Measurements from ENCODE around the gene TECTA. TPM values are rescaled to one million over a fixed set of nuclear protein-coding genes. Genes with fewer than 3 reads are reported as not detected.

TECTA gene
- total RNA-seq, 1 donor from 2014 or later: 2.0 TPM

GRCh38 chr11:121221496-121222200, 120.6 kb downstream of the TECTA start:
- DNase-seq (ENCODE audit: low spot score, unreplicated experiment): no peak
- TF ChIP-seq CTCF (IDR thresholded peaks at IDR 0.05; ENCODE audit: unreplicated experiment): no peak
- no peaks in the 10 kb centered on the region for H3K36me3 Mint-ChIP-seq (ENCODE audit: insufficient read depth)
- H3K4me3 Mint-ChIP-seq (ENCODE audit: low read depth): no peak overlapping the region
- H3K9me3 Mint-ChIP-seq (ENCODE audit: low read depth): peaks cover 3% of the 10 kb centered on the region
- H3K27ac Mint-ChIP-seq: no peak overlapping the region
- H3K4me1 Mint-ChIP-seq (ENCODE audit: low read depth): peaks cover 2% of the 10 kb centered on the region
- peaks cover 9% of the 10 kb centered on the region for H3K27me3 Mint-ChIP-seq

DNA sequence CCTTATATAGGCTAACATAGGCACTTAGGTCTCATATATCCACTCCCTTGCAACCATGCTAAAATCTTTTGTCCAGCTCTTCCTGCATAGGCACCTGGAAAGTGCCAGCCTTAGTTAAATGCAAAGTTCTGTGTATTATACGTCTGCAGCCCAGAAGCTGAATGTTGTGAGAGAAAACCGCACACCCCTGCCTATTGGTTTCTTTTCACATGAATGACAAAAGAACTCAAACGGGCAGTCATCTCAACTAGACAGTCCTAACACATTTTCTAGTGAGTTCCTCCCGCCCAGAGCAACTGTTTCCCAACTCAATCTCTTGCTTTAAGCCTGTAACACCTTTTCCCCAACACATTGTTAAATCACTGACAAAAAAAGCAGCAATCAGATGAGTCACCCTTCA, 122.1 kb downstream of the TECTA start:
- Mint-ChIP-seq H3K27ac (no peak overlapping the region), H3K4me3 (ENCODE audit: low read depth) (no peak overlapping the region), H3K27me3 (peaks cover 9% of the 10 kb centered on the region), H3K4me1 (ENCODE audit: low read depth) (peaks cover 2% of the 10 kb centered on the region), H3K9me3 (ENCODE audit: low read depth) (peaks cover 8% of the 10 kb centered on the region), H3K36me3 (ENCODE audit: insufficient read depth) (peaks cover 1% of the 10 kb centered on the region)
- no peak for DNase-seq (ENCODE audit: low spot score, unreplicated experiment)
- no peak for TF ChIP-seq CTCF (IDR thresholded peaks at IDR 0.05; ENCODE audit: unreplicated experiment)

DNA sequence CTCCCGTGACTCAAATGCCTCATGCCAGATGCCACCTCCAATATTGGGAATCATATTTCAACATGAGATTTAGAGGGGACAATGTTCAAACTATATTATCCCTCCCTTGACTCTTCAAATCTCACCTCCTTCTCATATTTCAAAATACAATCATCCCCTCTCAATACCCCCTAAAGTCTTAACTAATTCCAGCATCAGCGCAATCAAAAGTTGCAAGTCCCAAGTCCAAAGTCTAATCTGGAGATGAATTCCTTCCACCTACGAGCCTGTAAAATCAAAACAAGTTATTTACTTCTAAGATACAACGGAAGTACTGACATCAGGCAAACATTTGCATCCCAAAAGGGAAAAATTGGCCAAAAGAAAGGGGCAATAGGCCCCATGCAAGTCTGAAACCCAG, 124.3 kb downstream of the TECTA start:
- peaks cover 3% of the 10 kb centered on the region for H3K27me3 Mint-ChIP-seq
- peaks cover 1% of the 10 kb centered on the region for H3K36me3 Mint-ChIP-seq (ENCODE audit: insufficient read depth)
- H3K4me1 Mint-ChIP-seq (ENCODE audit: low read depth): peaks cover 2% of the 10 kb centered on the region
- no peak for DNase-seq (ENCODE audit: low spot score, unreplicated experiment)
- no peak overlapping the region for H3K27ac Mint-ChIP-seq
- no peak for TF ChIP-seq CTCF (IDR thresholded peaks at IDR 0.05; ENCODE audit: unreplicated experiment)
- peaks cover 8% of the 10 kb centered on the region for H3K9me3 Mint-ChIP-seq (ENCODE audit: low read depth)
- H3K4me3 Mint-ChIP-seq (ENCODE audit: low read depth): no peak overlapping the region

DNA sequence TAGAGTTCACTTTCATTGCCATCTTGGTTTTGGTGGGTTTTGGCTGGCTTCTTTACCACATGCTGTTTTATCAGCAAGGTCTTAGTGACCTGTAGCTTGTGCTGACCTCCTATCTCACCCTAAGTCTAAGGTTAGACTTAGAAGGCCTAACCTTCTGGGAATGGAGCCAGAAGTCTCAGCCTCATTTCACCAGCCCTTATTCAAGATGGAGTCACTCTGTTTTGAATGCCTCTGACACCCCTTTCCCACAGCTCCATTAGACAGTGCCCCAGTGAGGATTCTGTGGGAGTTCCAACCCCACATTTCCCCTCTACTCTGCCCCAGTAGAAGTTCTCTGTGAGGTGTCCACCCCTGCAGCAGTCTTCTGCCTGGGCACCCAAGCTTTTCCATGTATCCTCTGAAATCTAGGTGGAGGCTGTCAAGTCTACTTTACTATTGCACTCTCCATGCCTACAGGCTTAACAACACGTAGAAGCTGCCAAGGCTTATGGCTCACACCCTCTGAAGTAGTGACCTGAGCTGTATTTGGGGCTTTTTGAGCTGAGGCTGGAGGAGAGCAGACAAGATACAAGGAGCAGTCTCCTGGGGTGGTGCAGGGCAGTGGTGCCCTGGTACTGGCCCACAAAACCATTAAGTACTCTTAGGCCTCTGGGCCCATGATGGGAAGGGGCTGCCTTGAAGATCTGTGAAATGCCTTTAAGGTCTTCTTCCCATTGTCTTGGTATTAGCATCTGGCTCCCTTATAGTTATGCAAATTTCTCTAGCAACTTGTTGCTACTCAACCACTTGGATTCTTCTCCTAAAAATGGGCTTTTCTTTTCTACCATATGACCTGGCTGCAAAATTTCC, 125.6 kb downstream of the TECTA start:
- Mint-ChIP-seq H3K4me1 (ENCODE audit: low read depth) (peaks cover 2% of the 10 kb centered on the region), H3K27ac (no peak overlapping the region), H3K9me3 (ENCODE audit: low read depth) (peaks cover 8% of the 10 kb centered on the region), H3K27me3 (peaks cover 3% of the 10 kb centered on the region), H3K4me3 (ENCODE audit: low read depth) (no peak overlapping the region), H3K36me3 (ENCODE audit: insufficient read depth) (peaks cover 1% of the 10 kb centered on the region)
- no peak for DNase-seq (ENCODE audit: low spot score, unreplicated experiment)
- no peak for TF ChIP-seq CTCF (IDR thresholded peaks at IDR 0.05; ENCODE audit: unreplicated experiment)

DNA sequence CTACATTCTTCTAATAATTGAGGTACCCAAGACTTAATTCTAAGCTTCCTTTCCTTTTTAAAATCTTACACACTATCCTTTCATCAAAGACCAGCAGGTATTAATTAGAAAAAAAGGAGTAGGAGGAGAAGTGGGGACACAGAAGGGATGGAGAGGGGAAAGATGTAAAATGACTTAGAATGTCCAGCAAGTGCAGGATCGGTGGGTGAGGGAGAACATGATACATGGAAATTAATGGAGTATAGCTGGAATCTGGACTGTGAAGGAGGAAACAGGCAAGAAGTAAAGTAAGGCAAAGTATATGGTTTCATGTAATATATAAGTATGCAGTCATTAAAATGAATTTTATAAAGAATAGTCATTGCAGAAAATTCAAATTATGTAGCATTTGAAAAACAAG, 127.8 kb downstream of the TECTA start:
- TF ChIP-seq CTCF (IDR thresholded peaks at IDR 0.05; ENCODE audit: unreplicated experiment): no peak
- no peak overlapping the region for H3K4me3 Mint-ChIP-seq (ENCODE audit: low read depth)
- H3K4me1 Mint-ChIP-seq (ENCODE audit: low read depth): no peaks in the 10 kb centered on the region
- no peak overlapping the region for H3K27ac Mint-ChIP-seq
- peaks cover 1% of the 10 kb centered on the region for H3K36me3 Mint-ChIP-seq (ENCODE audit: insufficient read depth)
- peaks cover 3% of the 10 kb centered on the region for H3K27me3 Mint-ChIP-seq
- no peak for DNase-seq (ENCODE audit: low spot score, unreplicated experiment)
- peaks cover 8% of the 10 kb centered on the region for H3K9me3 Mint-ChIP-seq (ENCODE audit: low read depth)

Measured in progenitor cell of endocrine pancreas (in vitro differentiated cells).